K562 (cell line): ENCODE data around the gene NEURL1B. TPM values are rescaled to one million over a fixed set of nuclear protein-coding genes. Genes with fewer than 3 reads are reported as not detected.

Experiments used
- ATAC-seq: fragments of 200-7000 bp; cut with Tn5 transposase; 3 replicates; pipeline ENCODE4 v1.9.1; 2020; ENCODE audit warnings: moderate library complexity
- BruUV-seq: library from RNA; stranded (reverse); fragments of 400-500 nt; replicated peaks from 2 replicates; lab custom pipeline; 2021; lab: Mats Ljungman, UMichigan
- CTCF ChIA-PET: fragments of 300-600 bp; formaldehyde crosslinking; extraction: SDS; loops from one replicate; lab custom pipeline; 2021; ENCODE audit warnings: low intra/inter-chr PET ratio; lab: Yijun Ruan, JAX
- POLR2A ChIA-PET: fragments of 300-600, 350-650 bp; sonication (Branson Sonifier 250); formaldehyde crosslinking; extraction: SDS; loops from one replicate; lab custom pipeline; 2021; ENCODE audit warnings: antibody characterized with exemption, inconsistent platforms; lab: Yijun Ruan, JAX
- DNase-seq, 4 experiments: peaks; one replicate each; pipeline versions ENCODE4 v3.0.0 to v3.0.0-alpha.2; 2011 to 2018; ENCODE audit warnings: low spot score in 3 of 4, mixed read lengths in 3 of 4; ENCODE audit errors: extremely low read depth in 1 of 4
- FAIRE-seq: peaks from 2 replicates; lab custom pipeline; 2011; peaks lifted over from hg19 to GRCh38; lab: Jason Lieb, UNC
- H2AFZ ChIP-seq: 2 replicates; pipeline ENCODE4 v1.6.0; 2011; ENCODE audit warnings: low read depth, low read length, control low read depth, inconsistent platforms
- H3K27ac ChIP-seq: fragments of 200-600 bp; 3 replicates; pipeline ENCODE4 v1.8.0; 2011; ENCODE audit warnings: low read depth, mild to moderate bottlenecking, control low read depth, inconsistent platforms, low read length, moderate library complexity, mixed read lengths; ENCODE audit errors: extremely low read depth
- H3K27me3 ChIP-seq, 2 experiments: fragments of 300-600 bp in 1 of 2; 2 replicates in 1 of 2; 3 replicates in 1 of 2; pipeline versions ENCODE4 v1.6.0 to v1.8.0; 2011; ENCODE audit warnings: inconsistent platforms in 2 of 2, low read length in 2 of 2, mild to moderate bottlenecking in 1 of 2, mixed read lengths in 1 of 2, moderate library complexity in 1 of 2; ENCODE audit not compliant: control insufficient read depth in 2 of 2, insufficient read depth in 2 of 2
- H3K36me3 ChIP-seq: fragments of 300-600 bp; 3 replicates; pipeline ENCODE4 v1.8.0; 2011; ENCODE audit warnings: mild to moderate bottlenecking, low read length, inconsistent platforms; ENCODE audit not compliant: control insufficient read depth, insufficient read depth
- H3K4me1 ChIP-seq, 2 experiments: fragments of 200-600 bp in 1 of 2; replicated peaks in 1 of 2; 2 replicates in 1 of 2; 3 replicates in 1 of 2; pipeline versions ENCODE4 v1.5.1 to v1.8.0; 2011; ENCODE audit warnings: inconsistent platforms in 2 of 2, low read length in 2 of 2, mild to moderate bottlenecking in 1 of 2, mixed read lengths in 1 of 2, moderate library complexity in 1 of 2; ENCODE audit not compliant: control insufficient read depth in 2 of 2, insufficient read depth in 2 of 2
- H3K4me2 ChIP-seq: 2 replicates; pipeline ENCODE4 v1.6.1; 2011; ENCODE audit warnings: low read length, control low read depth, inconsistent platforms, mixed read lengths; ENCODE audit not compliant: insufficient read depth
- H3K4me3 ChIP-seq: fragments of 200-600 bp; sonication (generic), shearing (Covaris generic); 2 replicates; pipeline ENCODE4 v1.5.1; 2016; ENCODE audit warnings: control low read depth, inconsistent platforms
- H3K79me2 ChIP-seq: fragments of 200-600 bp; 3 replicates; pipeline ENCODE4 v1.8.0; 2011; ENCODE audit warnings: low read length, inconsistent platforms; ENCODE audit not compliant: control insufficient read depth, insufficient read depth
- H3K9ac ChIP-seq, 2 experiments: 2 replicates each; pipeline versions ENCODE4 v1.6.0 to v1.6.1; 2011; ENCODE audit warnings: low read depth in 2 of 2, low read length in 2 of 2, control low read depth in 1 of 2, inconsistent platforms in 1 of 2, mild to moderate bottlenecking in 1 of 2, mixed read lengths in 1 of 2; ENCODE audit not compliant: insufficient read depth in 1 of 2
- H3K9me1 ChIP-seq: one replicate; pipeline ENCODE4 v1.6.0; 2011; ENCODE audit warnings: inconsistent platforms, mild to moderate bottlenecking, low read length, moderate library complexity; ENCODE audit not compliant: control insufficient read depth, insufficient read depth
- H3K9me3 ChIP-seq: replicated peaks from 2 replicates; pipeline ENCODE4 v1.5.1; 2011; ENCODE audit warnings: low read depth, low read length, inconsistent platforms; ENCODE audit not compliant: control insufficient read depth, insufficient read depth
- H4K20me1 ChIP-seq: replicated peaks from 2 replicates; pipeline ENCODE4 v1.6.1; 2011; ENCODE audit warnings: low read length, inconsistent platforms, mixed read lengths; ENCODE audit not compliant: control insufficient read depth, insufficient read depth
- CBFA2T2 ChIP-seq: fragments of 450-650 bp; conservative IDR thresholded peaks from 2 replicates; pipeline ENCODE4 v1.6.1; 2017; ENCODE audit warnings: mild to moderate bottlenecking
- IFI16 ChIP-seq: fragments of 250-450 bp; sonication (Bioruptor Pico); IDR thresholded peaks from 2 replicates; pipeline ENCODE4 v2.1.2; 2022; ENCODE audit warnings: mild to moderate bottlenecking, inconsistent platforms
- PCBP1 ChIP-seq: fragments of 200-400 bp; formaldehyde crosslinking; IDR thresholded peaks from 2 replicates; pipeline ENCODE4 v1.6.1; 2018; ENCODE audit warnings: mild to moderate bottlenecking, low read depth, low read length; ENCODE audit not compliant: poor library complexity, severe bottlenecking
- RAD51 ChIP-seq: fragments of 450-650 bp; IDR thresholded peaks from 2 replicates; pipeline ENCODE4 v1.7.1; 2016; ENCODE audit warnings: low read depth, mild to moderate bottlenecking, borderline replicate concordance
- TFE3 ChIP-seq: fragments of 450-650 bp; formaldehyde crosslinking; IDR thresholded peaks from 2 replicates; pipeline ENCODE4 v1.4.0; 2020; ENCODE audit warnings: mild to moderate bottlenecking, mixed read lengths
- TOE1 ChIP-seq, 2 experiments: fragments of 450-650 bp in 1 of 2; sonication (generic) in 1 of 2; formaldehyde crosslinking in 1 of 2; IDR thresholded peaks; 2 replicates each; pipeline versions ENCODE4 v1.7.1 to v1.8.0; 2016 to 2022; ENCODE audit warnings: borderline replicate concordance in 2 of 2, mild to moderate bottlenecking in 2 of 2, antibody characterized with exemption in 1 of 2, inconsistent platforms in 1 of 2, low read depth in 1 of 2, missing genetic modification reagents in 1 of 2, moderate library complexity in 1 of 2
- USF1 ChIP-seq: sonication (generic); formaldehyde crosslinking; IDR thresholded peaks from 2 replicates; pipeline ENCODE4 v1.9.0; 2022; ENCODE audit warnings: mild to moderate bottlenecking, missing genetic modification reagents
- USF2 ChIP-seq: sonication (generic); formaldehyde crosslinking; IDR thresholded peaks from 2 replicates; pipeline ENCODE4 v1.5.0; 2020; ENCODE audit warnings: missing genetic modification reagents
- ZNF511 ChIP-seq: sonication (generic); formaldehyde crosslinking; IDR thresholded peaks from 2 replicates; pipeline ENCODE4 v1.8.0; 2022; ENCODE audit warnings: mild to moderate bottlenecking, missing genetic modification reagents
- WGBS: fragments of 100-300 bp; shearing (Covaris generic); methylation state at CpG from one replicate; pipeline ENCODE4 v1.1.6; 2016; ENCODE audit warnings: low coverage, mixed read lengths; ENCODE audit not compliant: insufficient coverage; ENCODE audit errors: missing lambda C conversion rate; 5-methylcytosine and 5-hydroxymethylcytosine counted together
- in situ Hi-C: fragments of 300-500 bp; cut with MboI; formaldehyde crosslinking; loops from 4 replicates; pipeline ENCODE4 v1.15.0; 2018; ENCODE audit warnings: inconsistent platforms, mixed read lengths
- intact Hi-C: fragments of 100-400 bp; cut with micrococcal nuclease; formaldehyde crosslinking; loops from 2 replicates; pipeline ENCODE4 v1.14.2; 2022
- polyA plus RNA-seq, 8 experiments: library from polyadenylated mRNA; depleted of rRNA in 4 of 8; stranded (reverse) in 5 of 8; unstranded in 3 of 8; fragments of >200 nt; fragmentation: Nextera tagmentation in 2 of 8; fragmentation: Illumina TruSeq in 1 of 8; extraction: Ambion mirVana in 2 of 8; extraction: Trizol in 1 of 8; gene quantifications; 2 replicates each; pipeline versions ENCODE4 v1.2.1 to v1.2.3, GENCODE V29; 2011 to 2014; ENCODE audit warnings: inconsistent platforms in 1 of 8, missing spikeins in 1 of 8
- total RNA-seq, 7 experiments: library from RNA; depleted of rRNA in 6 of 7; stranded (reverse); fragments of >200 nt in 6 of 7; fragmentation: Illumina TruSeq in 2 of 7; extraction: Trizol in 2 of 7; gene quantifications; 2 replicates each; pipeline versions ENCODE4 v1.2.1 to v1.2.3, GENCODE V29; 2011 to 2021; ENCODE audit warnings: low replicate concordance in 1 of 7

Gene NEURL1B
- total and polyA plus RNA-seq, 9 of the 15 experiments (the other 6 are each of a cell fraction or from before 2014, with no cell fraction given): 0.04 TPM; not detected in 8

GRCh38 chr5:172630482-172630881, 10.6 kb upstream of the NEURL1B start:
- Histone ChIP-seq H3K9me1 (no peaks in the 10 kb centered on the region), H2AFZ (no peak overlapping the region), H3K36me3 (no peaks in the 10 kb centered on the region), H3K9me3 (no peaks in the 10 kb centered on the region), H3K9ac (no peak overlapping the region), H3K4me2 (no peak overlapping the region), H3K4me3 (no peak overlapping the region), H3K79me2 (no peaks in the 10 kb centered on the region)
- WGBS: 3% methylated on average over 6 of the region's 6 CpGs
- FAIRE-seq (no peak), DNase-seq (no peak)
- ChIA-PET CTCF (no interaction called here), POLR2A (interaction anchor here (0.6 kb wide), 1 partner anchor 291 kb away, joined by 4 read pairs; no protein-coding TSS in a partner anchor)
- BruUV-seq: no TSS peak
- intact Hi-C loops: no loop called here
- TF ChIP-seq TOE1 (IDR thresholded peaks at IDR 0.05; ENCODE audit: borderline replicate concordance) (peak; percentile 51; the same call in 1 of the 2 replicates), TOE1 (CRISPR knock-in tag; IDR thresholded peaks at IDR 0.05; ENCODE audit: borderline replicate concordance, low read depth) (no peak), IFI16 (no peak), PCBP1 (no peak), CBFA2T2 (peak; percentile 57), USF1 (CRISPR knock-in tag) (peak; percentile 52), ZNF511 (CRISPR knock-in tag) (no peak), USF2 (peak; percentile 28; the same call in 1 of the 2 replicates), RAD51 (peak; percentile 80), TFE3 (CRISPR knock-in tag) (peak; percentile 92)
- TF ChIP-seq, all 486 proteins: peak for 6
- no peaks in the 10 kb centered on the region for H3K4me1 ChIP-seq
- H3K27me3 ChIP-seq: peaks cover 16 to 29% of the 10 kb centered on the region in 2 experiments
- no peak for ATAC-seq
- in situ Hi-C loops: no loop called here
- peaks cover 9% of the 10 kb centered on the region; the same call in 1 of the 2 replicates for H4K20me1 ChIP-seq
- no peak overlapping the region for H3K27ac ChIP-seq
